ENCODE results near the gene TPM1. TPM values are rescaled to one million over a fixed set of nuclear protein-coding genes. Genes with fewer than 3 reads are reported as not detected.

The TPM1 gene
- total and polyA plus RNA-seq, 2 donors (not counting 1 experiment from before 2014, with no cell fraction given), result 5.5 to 20.3 TPM

GRCh38 chr15:63082366-63082765 is 39.8 kb downstream of the TPM1 start:
- Histone ChIP-seq H3K4me3 (ENCODE audit: control extremely low read depth in 1 of 5, extremely low read depth in 1 of 5, insufficient read depth in 1 of 5, low read depth in 2 of 5, low read length in 4 of 5) (no peak overlapping the region), H3K4me2 (replicated peaks; ENCODE audit: low read depth, low read length, poor library complexity, severe bottlenecking) (no peak overlapping the region), H3K27me3 (replicated peaks in 1 of 4; ENCODE audit: control extremely low read depth in 1 of 4, control insufficient read depth in 3 of 4, insufficient read depth in 4 of 4, low read length in 3 of 4) (peaks cover 0 to 11% (median 0%) of the 10 kb centered on the region in 4 experiments), H3K9ac (ENCODE audit: low read length) (no peak overlapping the region), H3K36me3 (replicated peaks in 1 of 2; ENCODE audit: control extremely low read depth in 1 of 2, control insufficient read depth in 1 of 2, extremely low read depth in 1 of 2, insufficient read depth in 2 of 2, low read length in 1 of 2) (no peaks in the 10 kb centered on the region), H4K20me1 (ENCODE audit: control insufficient read depth, insufficient read depth, low read length, poor library complexity, severe bottlenecking) (no peaks in the 10 kb centered on the region), H3K9me3 (ENCODE audit: control extremely low read depth in 1 of 3, control insufficient read depth in 2 of 3, insufficient read depth in 1 of 3, low read length in 2 of 3) (no peaks in the 10 kb centered on the region), H3K4me1 (ENCODE audit: control insufficient read depth in 2 of 2, insufficient read depth in 2 of 2, low read length in 2 of 2) (no peaks in the 10 kb centered on the region), H3K79me2 (ENCODE audit: control insufficient read depth, insufficient read depth, low read length) (no peaks in the 10 kb centered on the region), H3K27ac (ENCODE audit: low read length in 2 of 2) (no peak overlapping the region), H2AFZ (ENCODE audit: insufficient read depth, low read depth, low read length, poor library complexity, severe bottlenecking) (no peak overlapping the region)
- no peaks in the 10 kb centered on the region for H3K9me3 Mint-ChIP-seq (ENCODE audit: insufficient read depth)
- no peak overlapping the region for H3K27ac Mint-ChIP-seq
- no peaks in the 10 kb centered on the region for H3K4me1 Mint-ChIP-seq
- ChIA-PET CTCF (interaction anchor here (0.7 kb wide), 1 partner anchor 10 kb away, joined by 5 read pairs; no protein-coding TSS in a partner anchor), POLR2A (no interaction called here)
- ATAC-seq (ENCODE audit: low read depth) (no peak), DNase-seq (no peak)
- TF ChIP-seq EZH2 (IDR thresholded peaks at IDR 0.05; ENCODE audit: borderline replicate concordance, insufficient read depth, low read depth, low read length, poor library complexity, severe bottlenecking), result no peak
- no peak for TF ChIP-seq CTCF (IDR thresholded peaks at IDR 0.05)
- intact Hi-C loops (cut with micrococcal nuclease), result no loop called here
- WGBS (ENCODE audit: insufficient coverage), result no CpG with 5 or more reads among the region's 4 CpGs
- H3K4me3 Mint-ChIP-seq, result no peak overlapping the region
- peaks cover 28% of the 10 kb centered on the region for H3K27me3 Mint-ChIP-seq

GRCh38 chr15:63083044-63083443 is 40.5 kb downstream of the TPM1 start:
- no peak for TF ChIP-seq EZH2 (IDR thresholded peaks at IDR 0.05; ENCODE audit: borderline replicate concordance, insufficient read depth, low read depth, low read length, poor library complexity, severe bottlenecking)
- no peak for TF ChIP-seq CTCF (IDR thresholded peaks at IDR 0.05)
- H2AFZ ChIP-seq (ENCODE audit: insufficient read depth, low read depth, low read length, poor library complexity, severe bottlenecking), result no peak overlapping the region
- DNase-seq (no peak), ATAC-seq (ENCODE audit: low read depth) (no peak)
- no peaks in the 10 kb centered on the region for H3K4me1 ChIP-seq (ENCODE audit: control insufficient read depth in 2 of 2, insufficient read depth in 2 of 2, low read length in 2 of 2)
- intact Hi-C loops (cut with micrococcal nuclease), result no loop called here
- H4K20me1 ChIP-seq (ENCODE audit: control insufficient read depth, insufficient read depth, low read length, poor library complexity, severe bottlenecking), result no peaks in the 10 kb centered on the region
- Mint-ChIP-seq H3K27ac (no peak overlapping the region), H3K4me1 (no peaks in the 10 kb centered on the region), H3K9me3 (ENCODE audit: insufficient read depth) (no peaks in the 10 kb centered on the region), H3K4me3 (no peak overlapping the region), H3K27me3 (peaks cover 25% of the 10 kb centered on the region)
- H3K27me3 ChIP-seq (replicated peaks in 1 of 4; ENCODE audit: control extremely low read depth in 1 of 4, control insufficient read depth in 3 of 4, insufficient read depth in 4 of 4, low read length in 3 of 4), result peaks cover 0 to 11% (median 0%) of the 10 kb centered on the region in 4 experiments
- H3K4me3 ChIP-seq (ENCODE audit: control extremely low read depth in 1 of 5, extremely low read depth in 1 of 5, insufficient read depth in 1 of 5, low read depth in 2 of 5, low read length in 4 of 5), result no peak overlapping the region
- WGBS (ENCODE audit: insufficient coverage), result 95% methylated on average over 8 of the region's 12 CpGs
- no peak overlapping the region for H3K4me2 ChIP-seq (replicated peaks; ENCODE audit: low read depth, low read length, poor library complexity, severe bottlenecking)
- ChIA-PET POLR2A (no interaction called here), CTCF (no interaction called here)
- no peaks in the 10 kb centered on the region for H3K36me3 ChIP-seq (replicated peaks in 1 of 2; ENCODE audit: control extremely low read depth in 1 of 2, control insufficient read depth in 1 of 2, extremely low read depth in 1 of 2, insufficient read depth in 2 of 2, low read length in 1 of 2)
- no peak overlapping the region for H3K27ac ChIP-seq (ENCODE audit: low read length in 2 of 2)
- H3K9me3 ChIP-seq (ENCODE audit: control extremely low read depth in 1 of 3, control insufficient read depth in 2 of 3, insufficient read depth in 1 of 3, low read length in 2 of 3), result no peaks in the 10 kb centered on the region
- no peak overlapping the region for H3K9ac ChIP-seq (ENCODE audit: low read length)
- no peaks in the 10 kb centered on the region for H3K79me2 ChIP-seq (ENCODE audit: control insufficient read depth, insufficient read depth, low read length)

Measured in B cell (primary cell).